Thoracic aorta (tissue), 2 donors: Measurements from ENCODE around the gene FBF1. TPM values are rescaled to one million over a fixed set of nuclear protein-coding genes. Genes with fewer than 3 reads are reported as not detected.
"Not testable (repeated sequence)": the region's sequence is repeated elsewhere in the genome, so short reads cannot be mapped to it uniquely, and the experiment has no call there.

Experiments
- ATAC-seq: fragments of 150-250 bp; one replicate; pipeline ENCODE4 v1.8.0; 2017; ENCODE audit warnings: low read depth; ENCODE audit not compliant: insufficient number of reproducible peaks, low FRiP score
- DNase-seq: peaks from one replicate; pipeline ENCODE4 v3.0.0-alpha.2; 2020; ENCODE audit warnings: low spot score
- H3K27ac ChIP-seq, 2 donors: fragments of 200-600 bp; sonication (generic); 1 replicate in 1 of 2; 2 replicates in 1 of 2; pipeline ENCODE4 v1.5.1; 2016; ENCODE audit warnings: mild to moderate bottlenecking in 2 of 2, moderate library complexity in 2 of 2
- H3K27me3 ChIP-seq: fragments of 200-600 bp; sonication (generic); replicated peaks from 2 replicates; pipeline ENCODE4 v1.6.0; 2016; ENCODE audit warnings: mild to moderate bottlenecking; ENCODE audit not compliant: insufficient read depth
- H3K36me3 ChIP-seq: fragments of 200-600 bp; sonication (generic); one replicate; pipeline ENCODE4 v1.5.1; 2016
- H3K4me1 ChIP-seq, 2 donors: fragments of 200-600 bp; sonication (generic); 1 replicate in 1 of 2; 2 replicates in 1 of 2; pipeline versions ENCODE4 v1.5.1 to v1.6.0; 2016; ENCODE audit warnings: low read depth in 2 of 2, mild to moderate bottlenecking in 1 of 2; ENCODE audit not compliant: control insufficient read depth in 1 of 2
- H3K4me3 ChIP-seq: fragments of 200-600 bp; sonication (generic); 2 replicates; pipeline ENCODE4 v1.5.1; 2016; ENCODE audit warnings: mild to moderate bottlenecking
- H3K9me3 ChIP-seq: fragments of 200-600 bp; sonication (generic); 2 replicates; pipeline ENCODE4 v1.5.1; 2016
- CTCF ChIP-seq: fragments of 200-600 bp; sonication (generic); IDR thresholded peaks from one replicate; pipeline ENCODE4 v1.5.1; 2019; ENCODE audit warnings: antibody characterized with exemption
- total RNA-seq, 2 donors: library from RNA; depleted of rRNA; stranded (reverse); fragments of >200 nt; gene quantifications; one replicate each; pipeline versions ENCODE4 v1.1.0 to v1.2.3, GENCODE V29; 2016

The FBF1 gene
- total RNA-seq, 2 donors from 2014 or later, result 6.3 to 8.0 TPM

DNA sequence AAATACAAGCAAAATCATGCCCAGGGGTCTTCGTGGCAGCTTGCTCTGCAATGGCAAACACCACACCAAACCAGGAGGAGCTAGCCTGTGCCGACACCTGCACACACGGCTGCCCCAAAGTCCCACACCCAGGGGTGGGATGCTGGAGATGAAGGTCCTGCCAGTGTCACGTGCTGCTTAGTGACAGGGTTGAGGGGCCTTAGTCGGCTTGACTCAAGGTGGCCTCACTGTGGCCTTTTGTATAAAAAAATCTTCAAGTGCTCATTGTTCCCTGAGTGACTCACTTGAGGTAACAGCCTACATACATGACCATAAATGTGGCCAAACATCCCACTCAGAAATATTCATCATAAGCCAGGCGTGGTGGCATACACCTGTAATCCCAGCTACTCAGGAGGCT, 51.4 kb downstream of the FBF1 start:
- no peak overlapping the region for H3K4me3 ChIP-seq
- H3K4me1 ChIP-seq, result peaks cover 0 to 7% of the 10 kb centered on the region in 2 donors
- peaks cover 18% of the 10 kb centered on the region for H3K36me3 ChIP-seq
- no peak overlapping the region for H3K27ac ChIP-seq
- H3K27me3 ChIP-seq, result no peaks in the 10 kb centered on the region
- ATAC-seq (no peak), DNase-seq (no peak)
- no peak for TF ChIP-seq CTCF
- no peaks in the 10 kb centered on the region for H3K9me3 ChIP-seq

GRCh38 chr17:75888484-75888883, 52.4 kb downstream of the FBF1 start:
- ATAC-seq, result no peak
- H3K36me3 ChIP-seq, result peaks cover 18% of the 10 kb centered on the region
- no peak overlapping the region for H3K27ac ChIP-seq
- no peaks in the 10 kb centered on the region for H3K27me3 ChIP-seq
- no peaks in the 10 kb centered on the region for H3K9me3 ChIP-seq
- no peaks in the 10 kb centered on the region for H3K4me1 ChIP-seq
- no peak overlapping the region for H3K4me3 ChIP-seq
- TF ChIP-seq CTCF, result no peak
- DNase-seq, result no peak

DNA sequence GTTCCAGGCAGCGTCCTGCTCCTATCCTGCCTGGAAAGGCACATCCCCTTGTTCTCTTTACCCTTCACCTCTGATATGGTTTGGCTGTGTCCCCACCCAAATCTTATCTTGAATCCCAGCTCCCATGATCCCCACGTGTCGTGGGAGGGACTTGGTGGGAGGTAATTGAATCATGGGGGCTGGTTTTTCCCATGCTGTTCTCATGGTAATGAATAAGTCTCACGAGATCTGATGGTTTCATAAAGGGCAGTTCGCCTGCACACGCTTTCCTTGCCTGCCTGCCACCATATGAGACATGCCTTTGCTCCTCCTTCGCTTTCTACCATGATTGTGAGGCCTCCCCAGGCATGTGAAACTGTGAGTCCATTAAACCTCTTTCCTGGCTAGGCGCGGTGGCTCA, 55.0 kb downstream of the FBF1 start:
- peaks cover 10% of the 10 kb centered on the region for H3K36me3 ChIP-seq
- H3K27me3 ChIP-seq, H3K9me3 ChIP-seq, H3K27ac ChIP-seq, H3K4me3 ChIP-seq, DNase-seq, ATAC-seq, H3K4me1 ChIP-seq: not testable (repeated sequence)

DNA sequence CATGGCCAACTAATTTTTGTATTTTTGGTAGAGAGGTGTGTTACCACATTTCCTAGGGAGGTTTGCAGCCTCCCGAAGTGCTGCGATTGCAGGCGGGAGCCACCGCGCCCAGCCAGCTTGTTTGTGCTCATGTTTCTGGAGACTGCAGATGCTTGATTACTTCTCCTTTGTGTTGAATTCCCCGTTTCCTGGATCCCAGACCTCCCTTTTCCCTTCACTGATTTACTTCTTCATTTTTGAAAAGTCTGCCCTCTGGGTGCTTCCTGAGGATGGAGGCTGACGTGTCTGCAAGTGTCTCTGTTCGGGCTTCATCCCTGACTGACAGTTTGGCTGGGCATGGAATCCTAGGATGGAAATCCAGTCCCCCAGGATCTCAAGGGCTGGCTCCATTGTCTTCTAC, 55.4 kb downstream of the FBF1 start:
- no peaks in the 10 kb centered on the region for H3K4me1 ChIP-seq
- H3K27me3 ChIP-seq, result no peaks in the 10 kb centered on the region
- no peak overlapping the region for H3K4me3 ChIP-seq
- H3K27ac ChIP-seq, result no peak overlapping the region
- no peak for TF ChIP-seq CTCF
- ATAC-seq (no peak), DNase-seq (no peak)
- no peaks in the 10 kb centered on the region for H3K9me3 ChIP-seq
- H3K36me3 ChIP-seq, result peaks cover 6% of the 10 kb centered on the region

DNA sequence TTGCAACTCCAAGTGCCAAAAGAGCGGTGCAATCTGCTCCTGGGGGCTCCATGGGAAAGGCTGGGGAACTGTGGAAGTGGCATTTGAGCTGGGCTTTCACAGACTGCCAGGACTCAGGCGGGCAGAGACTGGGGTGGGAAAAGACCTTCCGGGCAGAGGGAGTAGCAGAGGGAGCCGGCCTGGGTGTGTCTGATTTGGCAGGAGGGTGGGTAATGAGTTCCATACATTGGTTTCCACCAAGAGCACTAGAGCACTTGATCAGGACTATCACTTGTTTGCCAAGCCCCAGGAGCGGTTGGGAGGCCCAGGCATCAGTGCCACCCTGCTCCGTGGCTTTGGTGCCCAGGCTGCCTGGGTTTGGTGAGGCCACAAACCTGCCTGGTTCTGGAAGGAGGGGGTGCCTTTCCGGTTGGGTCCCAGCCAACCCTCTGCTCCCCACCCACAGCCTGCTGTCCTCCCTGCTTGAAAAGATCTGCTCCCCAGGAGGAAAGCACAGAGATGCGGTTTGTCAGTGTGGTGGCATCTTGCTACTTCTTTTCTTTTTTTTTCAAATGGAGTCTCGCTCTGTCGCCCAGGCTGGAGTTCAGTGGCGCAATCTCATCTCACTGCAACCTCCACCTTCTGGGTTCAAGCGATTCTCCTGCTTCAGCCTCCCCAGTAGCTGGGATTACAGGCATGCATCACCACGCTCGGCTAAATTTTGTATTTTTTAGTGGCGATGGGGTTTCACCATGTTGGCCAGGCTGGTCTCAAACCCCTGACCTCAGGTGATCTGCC, 59.0 kb downstream of the FBF1 start:
- Histone ChIP-seq H3K4me1 (peaks cover under 1 to 9% of the 10 kb centered on the region in 2 donors), H3K4me3 (no peak overlapping the region), H3K36me3 (no peaks in the 10 kb centered on the region), H3K9me3 (no peaks in the 10 kb centered on the region), H3K27me3 (no peaks in the 10 kb centered on the region), H3K27ac (no peak overlapping the region)
- DNase-seq (no peak), ATAC-seq (no peak)
- TF ChIP-seq CTCF, result no peak

DNA sequence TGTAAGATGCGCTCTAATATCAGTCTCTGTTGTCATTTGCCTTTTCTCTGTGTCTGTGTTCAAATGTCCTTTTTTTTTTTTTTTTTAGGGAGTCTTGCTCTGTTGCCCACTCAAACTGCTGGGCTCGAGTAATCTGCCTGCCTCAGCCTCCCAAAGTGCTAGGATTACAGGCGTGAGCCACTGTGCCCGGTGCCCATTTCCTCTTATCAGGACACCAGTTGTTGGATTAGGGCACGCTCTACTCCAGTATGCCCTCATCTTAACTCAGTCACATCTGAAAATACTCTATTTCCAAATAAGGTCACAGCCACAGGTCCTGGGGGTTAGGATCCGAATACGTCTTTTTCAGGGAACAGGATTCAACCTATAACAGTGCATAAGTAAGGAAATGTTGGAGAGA, 60.6 kb downstream of the FBF1 start:
- H3K9me3 ChIP-seq, result no peaks in the 10 kb centered on the region
- no peak for TF ChIP-seq CTCF
- ATAC-seq (no peak), DNase-seq (no peak)
- H3K4me3 ChIP-seq, result no peak overlapping the region
- no peak overlapping the region for H3K27ac ChIP-seq
- no peaks in the 10 kb centered on the region for H3K36me3 ChIP-seq
- H3K4me1 ChIP-seq, result peaks cover 16 to 25% of the 10 kb centered on the region in 2 donors
- H3K27me3 ChIP-seq, result no peaks in the 10 kb centered on the region
